ENCODE measurements around the gene SETD7.

GRCh38 chr4:139537292-139537691 lies 18.7 kb downstream of the SETD7 start:
- TF ChIP-seq POLR2AphosphoS5 (IDR thresholded peaks at IDR 0.05) (no peak), EP300 (IDR thresholded peaks at IDR 0.05; ENCODE audit: low read depth) (no peak)
